HUES64 (cell line): ENCODE measurements around the gene RPL18A.

Source experiments
- H3K27ac ChIP-seq: 2 replicates; pipeline ENCODE4 v1.7.0; 2013; ENCODE audit warnings: low read depth, low read length, inconsistent platforms
- H3K27me3 ChIP-seq: 2 replicates; pipeline ENCODE4 v1.6.1; 2013; ENCODE audit warnings: mild to moderate bottlenecking, low read length; ENCODE audit not compliant: insufficient read depth
- H3K36me3 ChIP-seq: 2 replicates; pipeline ENCODE4 v1.6.1; 2013; ENCODE audit warnings: mild to moderate bottlenecking, low read length; ENCODE audit not compliant: insufficient read depth
- H3K4me1 ChIP-seq: 2 replicates; pipeline ENCODE4 v1.6.1; 2013; ENCODE audit warnings: mild to moderate bottlenecking, low read length, moderate library complexity; ENCODE audit not compliant: insufficient read depth
- H3K4me3 ChIP-seq: 2 replicates; pipeline ENCODE4 v1.5.1; 2013; ENCODE audit warnings: mild to moderate bottlenecking, low read length, moderate library complexity
- H3K9ac ChIP-seq: 2 replicates; pipeline ENCODE4 v1.6.1; 2013; ENCODE audit warnings: mild to moderate bottlenecking, low read depth, low read length
- H3K9me3 ChIP-seq: 2 replicates; pipeline ENCODE4 v1.6.1; 2013; ENCODE audit warnings: low read depth, low read length; ENCODE audit not compliant: insufficient read depth
- WGBS: fragments of 150-250, 120-280 bp; methylation state at CpG from one replicate; pipeline ENCODE4 v1.1.7; 2013; ENCODE audit warnings: missing lambda C conversion rate; 5-methylcytosine and 5-hydroxymethylcytosine counted together

The RPL18A gene

GRCh38 chr19:17860993-17861360 lies 1.3 kb downstream of the RPL18A start:
- H3K9me3 ChIP-seq = no peaks in the 10 kb centered on the region
- no peaks in the 10 kb centered on the region for H3K27me3 ChIP-seq
- peaks cover 7% of the 10 kb centered on the region for H3K4me1 ChIP-seq
- H3K4me3 ChIP-seq = peak overlapping the region; percentile 100
- WGBS = 13% methylated on average over 2 of the region's 7 CpGs
- peaks cover 53% of the 10 kb centered on the region for H3K36me3 ChIP-seq
- peak overlapping the region; percentile 100 for H3K9ac ChIP-seq
- H3K27ac ChIP-seq = peak overlapping the region; percentile 92

- Histone ChIP-seq H3K27me3 (no peaks in the 10 kb centered on the region), H3K9me3 (no peaks in the 10 kb centered on the region), H3K36me3 (peaks cover 53% of the 10 kb centered on the region), H3K9ac (peak overlapping the region; percentile 100), H3K27ac (peak overlapping the region; percentile 69), H3K4me1 (peaks cover 7% of the 10 kb centered on the region), H3K4me3 (peak overlapping the region; percentile 100)
- 92% methylated on average over 23 of the region's 23 CpGs for WGBS
Observed at GRCh38 chr19:17861542-17862402, 2.1 kb downstream of the RPL18A start.

- 93% methylated on average over 31 of the region's 31 CpGs for WGBS
- Histone ChIP-seq H3K4me1 (peaks cover 7% of the 10 kb centered on the region), H3K27me3 (no peaks in the 10 kb centered on the region), H3K9me3 (no peaks in the 10 kb centered on the region), H3K4me3 (0 out of 2 replicates have a peak overlapping the region, but pooled peaks have one; percentile 5), H3K36me3 (peaks cover 53% of the 10 kb centered on the region), H3K9ac (peak overlapping the region; percentile 100; the same call in 1 of the 2 replicates), H3K27ac (peak overlapping the region; percentile 69; the same call in 1 of the 2 replicates)
Observed at GRCh38 chr19:17862711-17863519, 3.2 kb downstream of the RPL18A start.

- no peaks in the 10 kb centered on the region for H3K9me3 ChIP-seq
- H3K27me3 ChIP-seq = no peaks in the 10 kb centered on the region
- 95% methylated on average over 8 of the region's 8 CpGs for WGBS
- H3K4me1 ChIP-seq = peaks cover 7% of the 10 kb centered on the region
- peaks cover 53% of the 10 kb centered on the region for H3K36me3 ChIP-seq
- H3K4me3 ChIP-seq = no peak overlapping the region
- H3K27ac ChIP-seq = peak overlapping the region; percentile 69; the same call in 1 of the 2 replicates
- no peak overlapping the region for H3K9ac ChIP-seq
Observed at GRCh38 chr19:17863520-17864182, 3.9 kb downstream of the RPL18A start.

GRCh38 chr19:17865364-17866311 lies 5.9 kb downstream of the RPL18A start:
- Histone ChIP-seq H3K9ac (no peak overlapping the region; the same call in 1 of the 2 replicates), H3K27ac (peak overlapping the region; percentile 46; the same call in 1 of the 2 replicates), H3K27me3 (no peaks in the 10 kb centered on the region), H3K4me3 (no peak overlapping the region), H3K9me3 (no peaks in the 10 kb centered on the region), H3K36me3 (peaks cover 46% of the 10 kb centered on the region), H3K4me1 (peaks cover 4% of the 10 kb centered on the region; the same call in 1 of the 2 replicates)
- 64% methylated on average over 11 of the region's 13 CpGs for WGBS

GRCh38 chr19:17866312-17866963 lies 6.7 kb downstream of the RPL18A start:
- peaks cover 4% of the 10 kb centered on the region; the same call in 1 of the 2 replicates for H3K4me1 ChIP-seq
- WGBS = 85% methylated on average over 8 of the region's 8 CpGs
- H3K9me3 ChIP-seq = no peaks in the 10 kb centered on the region

GRCh38 chr19:17866964-17867486 lies 7.3 kb downstream of the RPL18A start:
- H3K36me3 ChIP-seq = peaks cover 32% of the 10 kb centered on the region
- no peak overlapping the region for H3K27ac ChIP-seq
- H3K9me3 ChIP-seq = no peaks in the 10 kb centered on the region
- no peak overlapping the region for H3K4me3 ChIP-seq
- H3K9ac ChIP-seq = no peak overlapping the region
- H3K27me3 ChIP-seq = peaks cover 11% of the 10 kb centered on the region; the same call in 1 of the 2 replicates
- H3K4me1 ChIP-seq = no peaks in the 10 kb centered on the region
- 82% methylated on average over 11 of the region's 11 CpGs for WGBS

More at GRCh38 chr19:17866312-17866963, 6.7 kb downstream of the RPL18A start:
- H3K27me3 ChIP-seq = peaks cover 6% of the 10 kb centered on the region; the same call in 1 of the 2 replicates
- H3K4me3 ChIP-seq = no peak overlapping the region
- H3K9ac ChIP-seq = no peak overlapping the region; the same call in 1 of the 2 replicates
- H3K36me3 ChIP-seq = peaks cover 38% of the 10 kb centered on the region
- no peak overlapping the region for H3K27ac ChIP-seq

GRCh38 chr19:17868669-17869068 lies 9.0 kb downstream of the RPL18A start:
- H3K4me3 ChIP-seq = no peak overlapping the region
- H3K9me3 ChIP-seq = no peaks in the 10 kb centered on the region
- WGBS = 54% methylated on average over 6 of the region's 6 CpGs
- no peak overlapping the region for H3K9ac ChIP-seq
- no peaks in the 10 kb centered on the region for H3K4me1 ChIP-seq
- peaks cover 16% of the 10 kb centered on the region for H3K36me3 ChIP-seq
- peaks cover 19% of the 10 kb centered on the region for H3K27me3 ChIP-seq
- H3K27ac ChIP-seq = peak overlapping the region; percentile 79; the same call in 1 of the 2 replicates

- Histone ChIP-seq H3K27me3 (peaks cover 20% of the 10 kb centered on the region), H3K27ac (peak overlapping the region; percentile 79; the same call in 1 of the 2 replicates), H3K9ac (no peak overlapping the region), H3K4me1 (no peaks in the 10 kb centered on the region), H3K36me3 (peaks cover 11% of the 10 kb centered on the region), H3K9me3 (no peaks in the 10 kb centered on the region), H3K4me3 (no peak overlapping the region)
- WGBS = 17% methylated on average over 11 of the region's 11 CpGs
Observed at GRCh38 chr19:17869114-17869608, 9.5 kb downstream of the RPL18A start.
